ENCODE results near the gene DLG2.

The DLG2 gene

GRCh38 chr11:83715927-83716535 is 1911.1 kb downstream of the DLG2 start:
- DNase-seq (ENCODE audit: low spot score), result no peak

GRCh38 chr11:83713708-83714107 is 1913.4 kb downstream of the DLG2 start:
- no peak for DNase-seq (ENCODE audit: low spot score)

GRCh38 chr11:83711106-83711527 is 1916.0 kb downstream of the DLG2 start:
- DNase-seq (ENCODE audit: low spot score), result no peak

- no peak for DNase-seq (ENCODE audit: low spot score)
Observed at GRCh38 chr11:83709434-83709833, 1917.7 kb downstream of the DLG2 start.

- no peak for DNase-seq (ENCODE audit: low spot score)
Observed at GRCh38 chr11:83706566-83706965, 1920.6 kb downstream of the DLG2 start.

- no peak for DNase-seq (ENCODE audit: low spot score)
Observed at GRCh38 chr11:83702796-83703195, 1924.3 kb downstream of the DLG2 start.

- no peak for DNase-seq (ENCODE audit: low spot score)
Observed at GRCh38 chr11:83697518-83697917, 1929.6 kb downstream of the DLG2 start.

GRCh38 chr11:83695046-83695445 is 1932.1 kb downstream of the DLG2 start:
- DNase-seq (ENCODE audit: low spot score), result no peak

GRCh38 chr11:83694191-83694910 is 1932.8 kb downstream of the DLG2 start:
- peak; percentile 61 for DNase-seq (ENCODE audit: low spot score)

- peak; percentile 53 for DNase-seq (ENCODE audit: low spot score)
Observed at GRCh38 chr11:83693306-83693992, 1933.7 kb downstream of the DLG2 start.

GRCh38 chr11:83692675-83693074 is 1934.5 kb downstream of the DLG2 start:
- no peak for DNase-seq (ENCODE audit: low spot score)

GRCh38 chr11:83691451-83691950 is 1935.6 kb downstream of the DLG2 start:
- no peak for DNase-seq (ENCODE audit: low spot score)

- no peak for DNase-seq (ENCODE audit: low spot score)
Observed at GRCh38 chr11:83689144-83689780, 1937.9 kb downstream of the DLG2 start.

GRCh38 chr11:83687787-83688186 is 1939.4 kb downstream of the DLG2 start:
- no peak for DNase-seq (ENCODE audit: low spot score)

- DNase-seq (ENCODE audit: low spot score), result no peak
Observed at GRCh38 chr11:83685730-83686129, 1941.4 kb downstream of the DLG2 start.

- no peak for DNase-seq (ENCODE audit: low spot score)
Observed at GRCh38 chr11:83684071-83684470, 1943.1 kb downstream of the DLG2 start.

- no peak for DNase-seq (ENCODE audit: low spot score)
Observed at GRCh38 chr11:83682611-83682973, 1944.6 kb downstream of the DLG2 start.

- DNase-seq (ENCODE audit: low spot score), result no peak
Observed at GRCh38 chr11:83681906-83682610, 1945.1 kb downstream of the DLG2 start.

- DNase-seq (ENCODE audit: low spot score), result no peak
Observed at GRCh38 chr11:83681031-83681781, 1945.9 kb downstream of the DLG2 start.

- DNase-seq (ENCODE audit: low spot score), result no peak
Observed at GRCh38 chr11:83680321-83680720, 1946.8 kb downstream of the DLG2 start.
